GM12878 (cell line): Measurements from ENCODE around the gene GALE. TPM values are rescaled to one million over a fixed set of nuclear protein-coding genes. Genes with fewer than 3 reads are reported as not detected.

Experiments used
- ATAC-seq: fragments of 200-7000 bp; cut with Tn5 transposase; 3 replicates; pipeline ENCODE4 v1.9.1; 2020; ENCODE audit warnings: mild to moderate bottlenecking, moderate library complexity
- BruUV-seq: library from RNA; stranded (reverse); fragments of 400-500 nt; replicated peaks from 2 replicates; lab custom pipeline; 2021; lab: Mats Ljungman, UMichigan
- CTCF ChIA-PET: fragments of 300-600 bp; sonication (Branson Sonifier 250); formaldehyde crosslinking; extraction: SDS; loops from one replicate; lab custom pipeline; 2021; ENCODE audit warnings: inconsistent platforms; lab: Yijun Ruan, JAX
- POLR2A ChIA-PET: fragments of 350-600 bp; formaldehyde crosslinking; extraction: SDS; loops from one replicate; lab custom pipeline; 2021; ENCODE audit warnings: inconsistent platforms; lab: Charles Lee
- RAD21 ChIA-PET: fragments of 300-600 bp; sonication (Branson Sonifier 250); formaldehyde crosslinking; loops from one replicate; lab custom pipeline; 2023; ENCODE audit warnings: antibody characterized with exemption; ENCODE audit not compliant: unreplicated experiment; lab: Charles Lee
- SMC1A ChIA-PET: fragments of 300-600 bp; sonication (Branson Sonifier 250); formaldehyde crosslinking; loops from one replicate; lab custom pipeline; 2023; ENCODE audit not compliant: unreplicated experiment, uncharacterized antibody; lab: Charles Lee
- DNase-seq: peaks from one replicate; pipeline ENCODE4 v3.0.0-alpha.2; 2011; ENCODE audit warnings: low read depth, low spot score
- FAIRE-seq: peaks from 3 replicates; lab custom pipeline; 2011; peaks lifted over from hg19 to GRCh38; lab: Jason Lieb, UNC
- H2AFZ ChIP-seq: 2 replicates; pipeline ENCODE4 v1.6.0; 2011; ENCODE audit warnings: low read depth, low read length, control low read depth; ENCODE audit not compliant: control insufficient read depth
- H3K27ac ChIP-seq: 2 replicates; pipeline ENCODE4 v1.5.1; 2011; ENCODE audit warnings: control low read depth; ENCODE audit not compliant: control insufficient read depth, insufficient read depth
- H3K27me3 ChIP-seq, 2 experiments: replicated peaks in 1 of 2; 2 replicates each; pipeline versions ENCODE4 v1.6.0 to v1.6.1; 2011; ENCODE audit warnings: low read length in 1 of 2; ENCODE audit not compliant: control insufficient read depth in 2 of 2, insufficient read depth in 2 of 2
- H3K36me3 ChIP-seq, 2 experiments: 2 replicates each; pipeline ENCODE4 v1.5.1; 2011; ENCODE audit warnings: low read length in 1 of 2; ENCODE audit not compliant: control insufficient read depth in 2 of 2, insufficient read depth in 2 of 2
- H3K4me1 ChIP-seq: 2 replicates; pipeline ENCODE4 v1.6.1; 2011; ENCODE audit warnings: mild to moderate bottlenecking, low read length, moderate library complexity, mixed read lengths; ENCODE audit not compliant: control insufficient read depth, insufficient read depth
- H3K4me2 ChIP-seq: 2 replicates; pipeline ENCODE4 v1.6.0; 2011; ENCODE audit warnings: control low read depth; ENCODE audit not compliant: control insufficient read depth, insufficient read depth
- H3K4me3 ChIP-seq: fragments of 200-600 bp; sonication (generic); 2 replicates; pipeline ENCODE4 v1.5.1; 2016
- H3K79me2 ChIP-seq: 2 replicates; pipeline ENCODE4 v1.6.0; 2011; ENCODE audit warnings: low read length; ENCODE audit not compliant: control insufficient read depth, insufficient read depth
- H3K9ac ChIP-seq: 2 replicates; pipeline ENCODE4 v1.8.0; 2011; ENCODE audit warnings: low read length, control low read depth, mixed read lengths; ENCODE audit not compliant: control insufficient read depth, insufficient read depth
- H3K9me3 ChIP-seq: replicated peaks from 3 replicates; pipeline ENCODE4 v1.5.1; 2011; ENCODE audit warnings: mild to moderate bottlenecking, low read length; ENCODE audit not compliant: control insufficient read depth, insufficient read depth
- H4K20me1 ChIP-seq: 2 replicates; pipeline ENCODE4 v1.6.0; 2011; ENCODE audit not compliant: control insufficient read depth, insufficient read depth
- ATF3 ChIP-seq: IDR thresholded peaks from 2 replicates; pipeline ENCODE4 v1.6.1; 2011; ENCODE audit warnings: low read depth, mild to moderate bottlenecking, low read length, moderate library complexity, borderline replicate concordance; ENCODE audit errors: extremely low read depth
- CREB1 ChIP-seq: IDR thresholded peaks from 2 replicates; pipeline ENCODE4 v1.6.1; 2012; ENCODE audit warnings: low read depth, mild to moderate bottlenecking, inconsistent platforms
- NRF1 ChIP-seq: conservative IDR thresholded peaks from 2 replicates; pipeline ENCODE4 v1.6.1; 2011; ENCODE audit warnings: mild to moderate bottlenecking, low read depth, low read length, improper control_type of control experiment
- PAX8 ChIP-seq: fragments of 450-650 bp; IDR thresholded peaks from 2 replicates; pipeline ENCODE4 v1.6.1; 2017; ENCODE audit warnings: mild to moderate bottlenecking, moderate library complexity
- PRDM15 ChIP-seq: fragments of 450-650 bp; formaldehyde crosslinking; IDR thresholded peaks from 2 replicates; pipeline ENCODE4 v1.4.0; 2020; ENCODE audit warnings: mild to moderate bottlenecking, moderate library complexity
- SKIL ChIP-seq: fragments of 450-650 bp; IDR thresholded peaks from 2 replicates; pipeline ENCODE4 v1.6.1; 2017; ENCODE audit warnings: mild to moderate bottlenecking, low read depth, inconsistent platforms; ENCODE audit not compliant: poor library complexity, severe bottlenecking
- YY1 ChIP-seq: IDR thresholded peaks from 2 replicates; pipeline ENCODE4 v1.6.1; 2011; ENCODE audit warnings: low read depth, mild to moderate bottlenecking, low read length
- ZBED1 ChIP-seq: IDR thresholded peaks from 2 replicates; pipeline ENCODE4 v1.6.1; 2016; ENCODE audit warnings: borderline replicate concordance
- ZNF24 ChIP-seq: fragments of 450-650 bp; IDR thresholded peaks from 2 replicates; pipeline ENCODE4 v1.6.1; 2017; ENCODE audit warnings: antibody characterized with exemption, mild to moderate bottlenecking
- WGBS: methylation state at CpG from one replicate; pipeline ENCODE4 v1.1.6; 2016; ENCODE audit warnings: low lambda C conversion rate; ENCODE audit not compliant: insufficient replicate concordance, insufficient coverage; ENCODE audit errors: missing lambda C conversion rate; 5-methylcytosine and 5-hydroxymethylcytosine counted together
- in situ Hi-C: fragments of 300-500 bp; cut with MboI; formaldehyde crosslinking; loops from 9 replicates; pipeline ENCODE4 v1.14.3; 2018; ENCODE audit warnings: mixed read lengths
- intact Hi-C: fragments of 100-400 bp; cut with micrococcal nuclease; formaldehyde crosslinking; loops from one replicate; pipeline ENCODE4 v1.14.2; 2022; ENCODE audit not compliant: unreplicated experiment
- polyA plus RNA-seq, 11 experiments: library from polyadenylated mRNA; depleted of rRNA in 4 of 11; unstranded in 6 of 11; stranded (reverse) in 5 of 11; fragments of >200 nt; fragmentation: Nextera tagmentation in 4 of 11; fragmentation: Illumina TruSeq in 1 of 11; extraction: Ambion mirVana in 4 of 11; extraction: Trizol in 1 of 11; gene quantifications; 1 replicate in 1 of 11; 2 replicates in 10 of 11; pipeline versions ENCODE4 v1.2.1 to v1.2.3, GENCODE V29; 2011 to 2016; ENCODE audit warnings: inconsistent platforms in 2 of 11, missing spikeins in 2 of 11, low read depth in 1 of 11
- total RNA-seq, 4 experiments: library from RNA; depleted of rRNA in 3 of 4; stranded (reverse); fragments of >200 nt in 3 of 4; fragmentation: Illumina TruSeq in 1 of 4; extraction: Trizol in 1 of 4; gene quantifications; 2 replicates each; pipeline versions ENCODE4 v1.2.1 to v1.2.3, GENCODE V29; 2013 to 2021

Gene GALE
- total and polyA plus RNA-seq, 10 of the 15 experiments (the other 5 are each of a cell fraction or from before 2014, with no cell fraction given) = 4.2 to 93.7 (median 40.4) TPM

- SMC1A ChIA-PET = interaction anchor here (0.7 to 1.5 kb wide), 2 partner anchors 19 to 59 kb away, joined by 3 read pairs; no protein-coding TSS in a partner anchor
- DNase-seq (no peak), ATAC-seq (no peak), FAIRE-seq (no peak)
- intact Hi-C loops = no loop called here
- in situ Hi-C loops = no loop called here
- CTCF ChIA-PET = interaction anchor here (1.0 to 1.7 kb wide), 6 partner anchors 34 to 184 kb away, joined by 3 to 9 read pairs (median 4); no protein-coding TSS in a partner anchor
- H3K4me2 ChIP-seq = no peak overlapping the region
- no peak overlapping the region for H3K9ac ChIP-seq
- H4K20me1 ChIP-seq = no peaks in the 10 kb centered on the region
- 97% methylated on average over 5 of the region's 5 CpGs for WGBS
- no peak overlapping the region for H3K27ac ChIP-seq
- H3K4me3 ChIP-seq = no peak overlapping the region
- H3K27me3 ChIP-seq = no peaks in the 10 kb centered on the region
- no peaks in the 10 kb centered on the region for H3K4me1 ChIP-seq
- no TSS peak for BruUV-seq
- H2AFZ ChIP-seq = no peak overlapping the region
- peaks cover 0 to 4% of the 10 kb centered on the region in 2 experiments; a peak in 3 of 4 replicates for H3K36me3 ChIP-seq
- POLR2A ChIA-PET = interaction anchor here (1.4 kb wide), 1 partner anchor 19 kb away, joined by 3 read pairs; no protein-coding TSS in a partner anchor
- H3K79me2 ChIP-seq = no peaks in the 10 kb centered on the region
- peaks cover 2% of the 10 kb centered on the region; the same call in 2 of the 3 replicates for H3K9me3 ChIP-seq
- RAD21 ChIA-PET = no interaction called here
- TF ChIP-seq CREB1 (no peak), YY1 (no peak), PRDM15 (CRISPR knock-in tag) (no peak), ATF3 (no peak), SKIL (no peak), PAX8 (no peak), NRF1 (no peak), ZBED1 (no peak), ZNF24 (no peak)
Measured at GRCh38 chr1:23843644-23844043, 43.1 kb upstream of the GALE start.
